Left cardiac atrium (tissue), 4 donors: ENCODE data around the gene CIAO2B. TPM values are rescaled to one million over a fixed set of nuclear protein-coding genes. Genes with fewer than 3 reads are reported as not detected.
"Not testable (repeated sequence)": the region's sequence is repeated elsewhere in the genome, so short reads cannot be mapped to it uniquely, and the experiment has no call there.

Experiments
- ATAC-seq, 2 donors: fragments of 200-7000 bp; cut with Tn5 transposase; one replicate each; pipeline ENCODE4 v1.9.1; 2020; ENCODE audit warnings: mild to moderate bottlenecking in 2 of 2, moderate library complexity in 2 of 2
- DNase-seq: peaks from one replicate; pipeline ENCODE4 v3.0.0-alpha.2; 2020
- intact Hi-C, 2 donors: fragments of 100-400 bp; cut with DNase I; formaldehyde crosslinking; loops; one replicate each; pipeline versions ENCODE4 v1.14.1 to v1.15.1; 2022 to 2023
- total RNA-seq, 2 donors: library from RNA; stranded (reverse); fragmentation: NEBNext Ultra II Directional; extraction: Animal tissue kit (Norgen Biotek cat#: 25700); gene quantifications; one replicate each; pipeline ENCODE4 v1.2.1, GENCODE V29; 2021
- donor health status: DM: no; HTN: yes; CAD: no.
- donor health status: DM: no; HTN: yes; CAD: no; lungs with severe emphysema.
- donor health status: DM: yes; HTN: yes; CAD: no.
- donor health status: Dilated cardiomyopathy.

CIAO2B gene
- total RNA-seq, 2 donors from 2014 or later = 92.7 to 120 TPM

GRCh38 chr16:66959704-66960161 lies 25.5 kb upstream of the CIAO2B start:
- intact Hi-C loops = loop anchor here in 1 of 2 donors (5.0 kb wide), 1 partner anchor 198 kb away; the partner anchor contains the start of genes FBXL8 and TRADD
- ATAC-seq (peak; percentile 48 to 62), DNase-seq (peak; percentile 39)

GRCh38 chr16:66958857-66959703 lies 24.9 kb upstream of the CIAO2B start:
- intact Hi-C loops = loop anchor here in 1 of 2 donors (5.0 kb wide), 1 partner anchor 198 kb away; the partner anchor contains the start of genes FBXL8 and TRADD
- DNase-seq = no peak
- no peak for ATAC-seq

GRCh38 chr16:66956154-66956457 lies 21.9 kb upstream of the CIAO2B start:
- ATAC-seq, DNase-seq: not testable (repeated sequence)
- intact Hi-C loops = loop anchor here in 1 of 2 donors (5.0 kb wide), 1 partner anchor 201 kb away; the partner anchor contains the start of genes FBXL8 and TRADD

- intact Hi-C loops = loop anchor here in 1 of 2 donors (5.0 kb wide), 1 partner anchor 202 kb away; the partner anchor contains the start of genes FBXL8 and TRADD
- not testable (repeated sequence) for ATAC-seq, DNase-seq
Observed at GRCh38 chr16:66955363-66956153, 21.4 kb upstream of the CIAO2B start.

- ATAC-seq = peak; percentile 77 to 84
Observed at GRCh38 chr16:66954097-66954659, 20.0 kb upstream of the CIAO2B start.

GRCh38 chr16:66953462-66954096 lies 19.4 kb upstream of the CIAO2B start:
- intact Hi-C loops = no loop called here
- ATAC-seq = no peak

More at GRCh38 chr16:66954097-66954659, 20.0 kb upstream of the CIAO2B start:
- peak; percentile 71 for DNase-seq
- intact Hi-C loops = no loop called here

GRCh38 chr16:66952430-66953110 lies 18.4 kb upstream of the CIAO2B start:
- no peak for ATAC-seq
- intact Hi-C loops = no loop called here
- no peak for DNase-seq

More at GRCh38 chr16:66953462-66954096, 19.4 kb upstream of the CIAO2B start:
- no peak for DNase-seq

- intact Hi-C loops = no loop called here
- no peak for DNase-seq
Observed at GRCh38 chr16:66950971-66951790, 17.0 kb upstream of the CIAO2B start.

GRCh38 chr16:66950437-66950836 lies 16.2 kb upstream of the CIAO2B start:
- DNase-seq = no peak
- intact Hi-C loops = no loop called here
- ATAC-seq = no peak

More at GRCh38 chr16:66950971-66951790, 17.0 kb upstream of the CIAO2B start:
- ATAC-seq = no peak

GRCh38 chr16:66949472-66949871 lies 15.3 kb upstream of the CIAO2B start:
- intact Hi-C loops = loop anchor here in 1 of 2 donors (5.0 kb wide), 1 partner anchor 52 kb away; no protein-coding TSS in a partner anchor
- ATAC-seq (no peak), DNase-seq (no peak)

- intact Hi-C loops = loop anchor here in 1 of 2 donors (5.0 kb wide), 1 partner anchor 52 kb away; no protein-coding TSS in a partner anchor
Observed at GRCh38 chr16:66948837-66949225, 14.6 kb upstream of the CIAO2B start.

GRCh38 chr16:66948134-66948836 lies 14.1 kb upstream of the CIAO2B start:
- DNase-seq (no peak), ATAC-seq (peak; percentile 47 to 49)
- intact Hi-C loops = loop anchor here in 1 of 2 donors (5.0 kb wide), 1 partner anchor 51 kb away; no protein-coding TSS in a partner anchor

More at GRCh38 chr16:66948837-66949225, 14.6 kb upstream of the CIAO2B start:
- ATAC-seq (peak in 1 of 2 donors; percentile 4), DNase-seq (no peak)

GRCh38 chr16:66947302-66948065 lies 13.3 kb upstream of the CIAO2B start:
- DNase-seq = peak; percentile 84
- intact Hi-C loops = loop anchor here in 1 of 2 donors (5.0 kb wide), 1 partner anchor 50 kb away; no protein-coding TSS in a partner anchor
- ATAC-seq = peak; percentile 72 to 79

- intact Hi-C loops = loop anchor here in 1 of 2 donors (5.0 kb wide), 1 partner anchor 50 kb away; no protein-coding TSS in a partner anchor
- no peak for DNase-seq
- no peak for ATAC-seq
Observed at GRCh38 chr16:66946974-66947301, 12.7 kb upstream of the CIAO2B start.

GRCh38 chr16:66946541-66946940 lies 12.3 kb upstream of the CIAO2B start:
- ATAC-seq (no peak), DNase-seq (no peak)
- intact Hi-C loops = loop anchor here in 1 of 2 donors (5.0 kb wide), 1 partner anchor 49 kb away; no protein-coding TSS in a partner anchor

GRCh38 chr16:66945939-66946338 lies 11.7 kb upstream of the CIAO2B start:
- intact Hi-C loops = loop anchor here in 1 of 2 donors (5.0 kb wide), 1 partner anchor 49 kb away; no protein-coding TSS in a partner anchor
- DNase-seq = no peak
- no peak for ATAC-seq
